ACC112 (cell line): ENCODE data around the gene LAMB1.

Experiments
- H2AFZ ChIP-seq: fragments of 200-600 bp; sonication (generic); one replicate; pipeline ENCODE4 v1.6.0; 2017; ENCODE audit warnings: antibody characterized with exemption, low read length; ENCODE audit not compliant: unreplicated experiment
- H3K27ac ChIP-seq: fragments of 200-600 bp; sonication (generic); 2 replicates; pipeline ENCODE4 v1.5.1; 2014; ENCODE audit warnings: low read depth, mild to moderate bottlenecking, antibody characterized with exemption, low read length, moderate library complexity
- H3K27me3 ChIP-seq: fragments of 200-600 bp; sonication (generic); 2 replicates; pipeline ENCODE4 v1.6.1; 2014; ENCODE audit warnings: mild to moderate bottlenecking, antibody characterized with exemption, low read length, moderate library complexity, mixed read lengths; ENCODE audit not compliant: insufficient read depth
- H3K36me3 ChIP-seq: fragments of 200-600 bp; sonication (generic); 2 replicates; pipeline ENCODE4 v1.6.1; 2016; ENCODE audit warnings: mild to moderate bottlenecking, antibody characterized with exemption, low read length, moderate library complexity, mixed read lengths; ENCODE audit not compliant: insufficient read depth
- H3K4me1 ChIP-seq: fragments of 200-600 bp; sonication (generic); one replicate; pipeline ENCODE4 v1.6.1; 2016; ENCODE audit warnings: low read length, mixed read lengths; ENCODE audit not compliant: insufficient read depth, unreplicated experiment, control insufficient read depth
- H3K4me3 ChIP-seq: fragments of 200-600 bp; sonication (generic); 2 replicates; pipeline ENCODE4 v1.5.1; 2014; ENCODE audit warnings: mild to moderate bottlenecking, low read depth, low read length
- H3K79me2 ChIP-seq: fragments of 200-600 bp; sonication (generic); one replicate; pipeline ENCODE4 v1.6.0; 2016; ENCODE audit warnings: low read length; ENCODE audit not compliant: control insufficient read depth, unreplicated experiment, insufficient read depth

Gene LAMB1

DNA sequence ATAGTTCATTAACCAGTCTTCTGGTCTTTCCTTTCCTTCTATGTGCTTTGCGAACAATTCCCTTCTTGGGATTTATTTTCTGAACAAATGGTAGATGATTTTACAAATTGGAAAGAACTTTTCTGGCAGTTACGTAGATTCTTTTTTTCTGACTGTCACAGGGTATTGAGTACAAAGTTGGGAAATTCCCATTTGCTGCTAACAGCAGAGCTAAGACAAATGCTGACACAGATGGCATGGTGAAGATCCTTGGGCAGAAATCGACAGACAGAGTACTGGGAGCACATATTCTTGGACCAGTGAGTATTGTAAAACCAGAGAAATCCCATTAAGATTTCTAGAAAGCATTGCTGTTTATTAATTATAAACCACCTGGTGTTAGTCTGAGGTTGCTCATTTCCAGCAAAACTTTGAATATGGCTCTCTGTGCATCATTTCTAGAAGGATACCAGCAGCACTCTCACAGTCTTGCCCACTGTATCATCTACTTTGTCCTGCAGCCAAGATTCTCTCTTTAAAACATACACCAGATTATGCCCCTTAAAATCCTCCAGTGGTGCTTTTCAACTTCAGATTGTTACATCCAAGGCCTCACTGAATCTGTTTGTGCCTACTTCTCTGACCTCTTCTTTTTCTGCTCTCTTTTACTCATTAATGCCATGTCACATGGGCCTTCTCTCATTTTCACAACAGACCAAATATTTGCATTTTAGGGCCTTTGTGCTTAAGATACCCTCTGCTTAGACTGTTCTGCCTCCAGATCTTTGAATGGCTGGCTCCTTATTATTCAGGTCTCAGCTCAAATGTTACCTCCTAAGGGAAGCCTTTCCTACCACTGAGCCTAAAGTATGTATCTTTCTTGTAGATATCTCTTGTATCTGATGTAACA lies 85.0 kb downstream of the LAMB1 start:
- Histone ChIP-seq H3K36me3 (peaks cover 34% of the 10 kb centered on the region), H3K79me2 (peaks cover 14% of the 10 kb centered on the region), H2AFZ (no peak overlapping the region), H3K4me1 (peaks cover 39% of the 10 kb centered on the region), H3K27ac (no peak overlapping the region), H3K4me3 (no peak overlapping the region), H3K27me3 (no peaks in the 10 kb centered on the region)

- H3K27ac ChIP-seq = no peak overlapping the region
- no peaks in the 10 kb centered on the region for H3K27me3 ChIP-seq
- H3K4me1 ChIP-seq = peaks cover 36% of the 10 kb centered on the region
- H3K4me3 ChIP-seq = no peak overlapping the region
- H3K79me2 ChIP-seq = peaks cover 14% of the 10 kb centered on the region
- no peak overlapping the region for H2AFZ ChIP-seq
- H3K36me3 ChIP-seq = peaks cover 48% of the 10 kb centered on the region
These were observed 87.4 kb downstream of the LAMB1 start for GRCh38 chr7:107915541-107915940.

- peaks cover 46% of the 10 kb centered on the region for H3K36me3 ChIP-seq
- no peak overlapping the region for H2AFZ ChIP-seq
- no peaks in the 10 kb centered on the region for H3K27me3 ChIP-seq
- no peak overlapping the region for H3K4me3 ChIP-seq
- H3K79me2 ChIP-seq = peaks cover 14% of the 10 kb centered on the region
- H3K27ac ChIP-seq = peak overlapping the region; percentile 12; the same call in 1 of the 2 replicates
- peaks cover 30% of the 10 kb centered on the region for H3K4me1 ChIP-seq
These were observed 88.1 kb downstream of the LAMB1 start for GRCh38 chr7:107914831-107915230.

- Histone ChIP-seq H3K4me3 (no peak overlapping the region), H3K4me1 (peaks cover 29% of the 10 kb centered on the region), H3K36me3 (peaks cover 41% of the 10 kb centered on the region), H3K27ac (peak overlapping the region; percentile 63), H2AFZ (no peak overlapping the region), H3K79me2 (peaks cover 14% of the 10 kb centered on the region), H3K27me3 (no peaks in the 10 kb centered on the region)
These were observed 89.1 kb downstream of the LAMB1 start for GRCh38 chr7:107913851-107914250.

GRCh38 chr7:107911981-107912380 lies 91.0 kb downstream of the LAMB1 start:
- no peak overlapping the region for H3K27ac ChIP-seq
- H3K79me2 ChIP-seq = peaks cover 14% of the 10 kb centered on the region
- H3K36me3 ChIP-seq = peaks cover 34% of the 10 kb centered on the region
- H3K4me3 ChIP-seq = no peak overlapping the region
- H3K27me3 ChIP-seq = no peaks in the 10 kb centered on the region
- peaks cover 16% of the 10 kb centered on the region for H3K4me1 ChIP-seq
- H2AFZ ChIP-seq = no peak overlapping the region

DNA sequence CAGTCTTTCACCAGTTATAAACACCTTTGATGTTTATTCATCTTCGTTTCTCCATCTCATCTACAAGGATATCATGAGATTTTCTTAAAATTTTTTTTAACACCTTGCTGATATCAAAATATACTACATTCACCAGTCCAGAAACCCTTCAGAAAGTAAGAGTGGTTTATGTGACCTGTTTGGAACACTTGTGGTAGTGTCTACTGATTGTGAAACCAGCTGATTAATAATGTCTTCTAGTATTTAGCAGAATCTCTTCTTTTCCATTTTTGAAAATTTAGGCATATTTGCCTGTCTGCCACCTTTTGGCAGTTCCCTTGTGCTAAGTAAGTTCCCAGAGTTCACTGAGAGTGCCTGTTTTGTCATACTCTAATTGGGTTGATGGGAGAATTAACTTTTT lies 93.5 kb downstream of the LAMB1 start:
- Histone ChIP-seq H3K36me3 (peaks cover 44% of the 10 kb centered on the region), H3K4me1 (peaks cover 11% of the 10 kb centered on the region), H3K79me2 (peaks cover 10% of the 10 kb centered on the region), H2AFZ (no peak overlapping the region), H3K4me3 (no peak overlapping the region), H3K27me3 (no peaks in the 10 kb centered on the region), H3K27ac (no peak overlapping the region)

GRCh38 chr7:107907790-107908189 lies 95.2 kb downstream of the LAMB1 start:
- Histone ChIP-seq H3K36me3 (peaks cover 44% of the 10 kb centered on the region), H3K27ac (no peak overlapping the region), H3K27me3 (no peaks in the 10 kb centered on the region), H3K79me2 (no peaks in the 10 kb centered on the region), H3K4me3 (no peak overlapping the region), H2AFZ (no peak overlapping the region), H3K4me1 (no peaks in the 10 kb centered on the region)

GRCh38 chr7:107902381-107902780 lies 100.6 kb downstream of the LAMB1 start:
- peaks cover 22% of the 10 kb centered on the region for H3K79me2 ChIP-seq
- H3K36me3 ChIP-seq = peaks cover 23% of the 10 kb centered on the region
- no peaks in the 10 kb centered on the region for H3K27me3 ChIP-seq
- H2AFZ ChIP-seq = no peak overlapping the region
- H3K27ac ChIP-seq = no peak overlapping the region
- H3K4me1 ChIP-seq = peaks cover 12% of the 10 kb centered on the region
- H3K4me3 ChIP-seq = no peak overlapping the region

GRCh38 chr7:107900496-107901015 lies 102.4 kb downstream of the LAMB1 start:
- H3K36me3 ChIP-seq = peaks cover 8% of the 10 kb centered on the region; the same call in 1 of the 2 replicates

DNA sequence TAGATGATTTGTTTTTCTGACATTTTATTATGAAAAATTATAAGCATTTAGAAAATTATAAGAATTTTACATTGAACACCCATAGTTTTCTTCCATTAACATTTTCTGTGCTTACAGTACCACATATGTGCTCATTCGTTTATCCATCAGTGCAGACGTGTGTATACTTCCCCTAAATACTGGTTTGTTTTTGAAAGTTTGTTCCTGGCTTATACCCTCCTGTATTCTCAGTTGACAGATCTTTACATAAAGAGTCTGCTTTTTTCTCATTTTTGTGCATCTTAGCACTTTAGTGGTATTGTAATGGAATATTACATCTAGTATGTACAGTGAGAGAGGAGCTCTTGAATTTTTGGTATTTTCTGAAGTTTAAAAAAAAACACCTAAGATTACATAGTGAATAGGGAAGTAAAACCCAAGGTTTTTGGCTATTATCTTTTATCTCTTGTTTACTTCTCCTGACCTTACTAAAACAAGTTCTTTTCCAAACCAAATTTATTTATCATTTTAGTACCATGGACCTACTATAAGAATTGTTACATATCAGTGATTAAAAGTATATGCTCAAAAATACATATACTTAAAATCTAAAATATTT lies 103.9 kb downstream of the LAMB1 start:
- Histone ChIP-seq H3K36me3 (peaks cover 15% of the 10 kb centered on the region), H3K79me2 (peaks cover 52% of the 10 kb centered on the region), H3K27ac (no peak overlapping the region), H3K4me1 (peaks cover 12% of the 10 kb centered on the region), H3K4me3 (no peak overlapping the region), H2AFZ (no peak overlapping the region), H3K27me3 (no peaks in the 10 kb centered on the region)

More at GRCh38 chr7:107900496-107901015, 102.4 kb downstream of the LAMB1 start:
- H3K4me3 ChIP-seq = no peak overlapping the region
- no peak overlapping the region for H3K27ac ChIP-seq
- H3K4me1 ChIP-seq = peaks cover 12% of the 10 kb centered on the region
- no peak overlapping the region for H2AFZ ChIP-seq
- no peaks in the 10 kb centered on the region for H3K27me3 ChIP-seq
- peaks cover 38% of the 10 kb centered on the region for H3K79me2 ChIP-seq
